WTC11 (cell line): Measurements from ENCODE around the gene SLC35F1. TPM values are rescaled to one million over a fixed set of nuclear protein-coding genes. Genes with fewer than 3 reads are reported as not detected.

Experiments used
- AR ChIP-seq: fragments of 250-450 bp; sonication (Bioruptor Pico); IDR thresholded peaks from 2 replicates; pipeline ENCODE4 v1.9.0; 2021; ENCODE audit warnings: mild to moderate bottlenecking
- ARID4B ChIP-seq: sonication (generic); formaldehyde crosslinking; IDR thresholded peaks from 2 replicates; pipeline ENCODE4 v1.8.0; 2023; ENCODE audit warnings: missing genetic modification reagents, mild to moderate bottlenecking, borderline replicate concordance
- ATF6 ChIP-seq: sonication (generic); formaldehyde crosslinking; IDR thresholded peaks from 2 replicates; pipeline ENCODE4 v1.8.1; 2023; ENCODE audit warnings: mild to moderate bottlenecking, missing genetic modification reagents
- CDX4 ChIP-seq: fragments of 250-450 bp; sonication (Bioruptor Pico); IDR thresholded peaks from 2 replicates; pipeline ENCODE4 v1.9.0; 2021; ENCODE audit warnings: moderate library complexity, mild to moderate bottlenecking, inconsistent platforms, borderline replicate concordance
- ETV6 ChIP-seq: sonication (generic); formaldehyde crosslinking; IDR thresholded peaks from 2 replicates; pipeline ENCODE4 v1.8.1; 2022; ENCODE audit warnings: mild to moderate bottlenecking, missing genetic modification reagents
- FOXK1 ChIP-seq: sonication (generic); formaldehyde crosslinking; IDR thresholded peaks from 2 replicates; pipeline ENCODE4 v1.8.0; 2022; ENCODE audit warnings: mild to moderate bottlenecking, moderate library complexity, missing genetic modification reagents
- IRF2 ChIP-seq: sonication (generic); formaldehyde crosslinking; IDR thresholded peaks from 2 replicates; pipeline ENCODE4 v1.8.0; 2022; ENCODE audit warnings: low read depth, missing genetic modification reagents, borderline replicate concordance
- KAT7 ChIP-seq: sonication (generic); formaldehyde crosslinking; IDR thresholded peaks from 2 replicates; pipeline ENCODE4 v1.8.1; 2023; ENCODE audit warnings: missing genetic modification reagents, mild to moderate bottlenecking, borderline replicate concordance
- MLX ChIP-seq: sonication (generic); formaldehyde crosslinking; IDR thresholded peaks from 2 replicates; pipeline ENCODE4 v1.8.1; 2023; ENCODE audit warnings: mild to moderate bottlenecking, missing genetic modification reagents, moderate library complexity
- MXD4 ChIP-seq: fragments of 250-450 bp; sonication (Bioruptor Pico); IDR thresholded peaks from 2 replicates; pipeline ENCODE4 v1.8.0; 2021; ENCODE audit warnings: mild to moderate bottlenecking, moderate library complexity, borderline replicate concordance
- MYBL2 ChIP-seq: sonication (generic); formaldehyde crosslinking; IDR thresholded peaks from 2 replicates; pipeline ENCODE4 v1.8.1; 2023; ENCODE audit warnings: mild to moderate bottlenecking, moderate library complexity, missing genetic modification reagents
- TEAD4 ChIP-seq: sonication (generic); formaldehyde crosslinking; IDR thresholded peaks from 2 replicates; pipeline ENCODE4 v1.8.0; 2022; ENCODE audit warnings: mild to moderate bottlenecking, missing genetic modification reagents
- USF2 ChIP-seq: sonication (generic); formaldehyde crosslinking; IDR thresholded peaks from 2 replicates; pipeline ENCODE4 v1.8.1; 2023; ENCODE audit warnings: mild to moderate bottlenecking, missing genetic modification reagents, moderate library complexity
- ZBTB21 ChIP-seq: sonication (generic); formaldehyde crosslinking; IDR thresholded peaks from 2 replicates; pipeline ENCODE4 v1.8.1; 2023; ENCODE audit warnings: mild to moderate bottlenecking, missing genetic modification reagents, borderline replicate concordance
- ZNF532 ChIP-seq: fragments of 250-450 bp; sonication (Bioruptor Pico); IDR thresholded peaks from 2 replicates; pipeline ENCODE4 v1.9.0; 2021; ENCODE audit warnings: mild to moderate bottlenecking, borderline replicate concordance
- total RNA-seq: library from RNA; stranded (reverse); gene quantifications from 3 replicates; pipeline ENCODE4 v1.2.3, GENCODE V29; 2021

Gene SLC35F1
- total RNA-seq, 1 experiment from 2014 or later: 11.0 TPM

- TF ChIP-seq ZNF532 (CRISPR knock-in tag): no peak
- no peak for TF ChIP-seq ARID4B (CRISPR knock-in tag)
- TF ChIP-seq TEAD4 (CRISPR knock-in tag): no peak
- TF ChIP-seq FOXK1 (CRISPR knock-in tag): no peak
- no peak for TF ChIP-seq IRF2 (CRISPR knock-in tag)
- no peak for TF ChIP-seq USF2 (CRISPR knock-in tag)
- TF ChIP-seq MLX (CRISPR knock-in tag): no peak
- no peak for TF ChIP-seq MYBL2 (CRISPR knock-in tag)
- TF ChIP-seq MXD4 (CRISPR knock-in tag): no peak
- TF ChIP-seq ZBTB21 (CRISPR knock-in tag): no peak
- no peak for TF ChIP-seq ATF6 (CRISPR knock-in tag)
- no peak for TF ChIP-seq AR (CRISPR knock-in tag)
- TF ChIP-seq KAT7: no peak
- no peak for TF ChIP-seq ETV6
- TF ChIP-seq CDX4 (CRISPR knock-in tag): no peak
- TF ChIP-seq, all 79 proteins: peak for 0
These were observed 109.5 kb downstream of the SLC35F1 start (continued) for GRCh38 chr6:118016532-118016931.
